Superior temporal gyrus (tissue), 1 donor: ENCODE measurements around the gene WSB2.

Experiments used
- DNase-seq: peaks from one replicate; pipeline ENCODE4 v3.0.0-alpha.2; 2016; ENCODE audit errors: extremely low spot score

WSB2 gene

GRCh38 chr12:118061873-118062843 lies 1.2 kb upstream of the WSB2 start:
- peak; percentile 69 for DNase-seq

GRCh38 chr12:118060301-118061010 lies 523 bp downstream of the WSB2 start:
- peak; percentile 47 for DNase-seq

- DNase-seq, result peak; percentile 48
These were observed 1.4 kb downstream of the WSB2 start for GRCh38 chr12:118059341-118060191.

GRCh38 chr12:118058881-118059280 lies 2.1 kb downstream of the WSB2 start:
- no peak for DNase-seq

GRCh38 chr12:118058227-118058626 lies 2.8 kb downstream of the WSB2 start:
- no peak for DNase-seq

- no peak for DNase-seq
These were observed 4.9 kb downstream of the WSB2 start for GRCh38 chr12:118055865-118056773.

- DNase-seq, result peak; percentile 31
These were observed 5.8 kb downstream of the WSB2 start for GRCh38 chr12:118055144-118055557.

- no peak for DNase-seq
These were observed 7.7 kb downstream of the WSB2 start for GRCh38 chr12:118053071-118053985.

- peak; percentile 48 for DNase-seq
These were observed 8.5 kb downstream of the WSB2 start for GRCh38 chr12:118052324-118053070.

GRCh38 chr12:118050972-118051910 lies 9.7 kb downstream of the WSB2 start:
- no peak for DNase-seq

GRCh38 chr12:118046430-118046829 lies 14.5 kb downstream of the WSB2 start:
- no peak for DNase-seq

- no peak for DNase-seq
These were observed 16.4 kb downstream of the WSB2 start for GRCh38 chr12:118044577-118044976.

GRCh38 chr12:118044075-118044474 lies 16.9 kb downstream of the WSB2 start:
- DNase-seq, result no peak

GRCh38 chr12:118042091-118042490 lies 18.9 kb downstream of the WSB2 start:
- no peak for DNase-seq

- DNase-seq, result no peak
These were observed 22.8 kb downstream of the WSB2 start for GRCh38 chr12:118038137-118038536.

- no peak for DNase-seq
These were observed 24.1 kb downstream of the WSB2 start for GRCh38 chr12:118036672-118037411.
